Endodermal cell (in vitro differentiated cells): ENCODE results near the gene COL4A4. TPM values are rescaled to one million over a fixed set of nuclear protein-coding genes. Genes with fewer than 3 reads are reported as not detected.

ENCODE experiments used
- DNase-seq: peaks from one replicate; pipeline ENCODE4 v3.0.0-alpha.2; 2017
- H3K27ac ChIP-seq: 2 replicates; pipeline ENCODE4 v1.5.1; 2013; ENCODE audit warnings: mild to moderate bottlenecking, low read depth, low read length, moderate library complexity
- H3K27me3 ChIP-seq: 2 replicates; pipeline ENCODE4 v1.6.1; 2013; ENCODE audit warnings: mild to moderate bottlenecking, low read length, moderate library complexity; ENCODE audit not compliant: insufficient read depth, control insufficient read depth, poor library complexity, severe bottlenecking
- H3K36me3 ChIP-seq: 2 replicates; pipeline ENCODE4 v1.7.0; 2013; ENCODE audit warnings: mild to moderate bottlenecking, low read length, moderate library complexity; ENCODE audit not compliant: control insufficient read depth, insufficient read depth
- H3K4me1 ChIP-seq: one replicate; pipeline ENCODE4 v1.7.0; 2013; ENCODE audit warnings: low read length; ENCODE audit not compliant: control insufficient read depth, insufficient read depth
- H3K4me3 ChIP-seq: 2 replicates; pipeline ENCODE4 v1.5.1; 2013; ENCODE audit warnings: mild to moderate bottlenecking, low read length, moderate library complexity
- H3K9ac ChIP-seq: 2 replicates; pipeline ENCODE4 v1.6.1; 2013; ENCODE audit warnings: mild to moderate bottlenecking, low read length, moderate library complexity; ENCODE audit not compliant: poor library complexity, severe bottlenecking; ENCODE audit errors: extremely low read depth
- H3K9me3 ChIP-seq: 2 replicates; pipeline ENCODE4 v1.6.1; 2013; ENCODE audit warnings: mild to moderate bottlenecking, low read length, moderate library complexity; ENCODE audit not compliant: control insufficient read depth
- H3K27ac Mint-ChIP-seq: 2 replicates; pipeline ENCODE4 v1.8.0; 2020; ENCODE audit warnings: mixed read lengths
- H3K27me3 Mint-ChIP-seq: 2 replicates; pipeline ENCODE4 v1.8.0; 2021; ENCODE audit warnings: mild to moderate bottlenecking, mixed read lengths; ENCODE audit not compliant: insufficient read depth
- H3K36me3 Mint-ChIP-seq: 2 replicates; pipeline ENCODE4 v1.8.0; 2020; ENCODE audit warnings: low read depth, mixed read lengths
- H3K4me1 Mint-ChIP-seq: 2 replicates; pipeline ENCODE4 v1.8.0; 2020; ENCODE audit warnings: mixed read lengths
- H3K4me3 Mint-ChIP-seq: 2 replicates; pipeline ENCODE4 v1.8.0; 2020; ENCODE audit warnings: mild to moderate bottlenecking, moderate library complexity, mixed read lengths
- H3K9me3 Mint-ChIP-seq: 2 replicates; pipeline ENCODE4 v1.8.0; 2020; ENCODE audit warnings: mild to moderate bottlenecking, mixed read lengths
- CTCF ChIP-seq: fragments of 200-600 bp; sonication (generic); conservative IDR thresholded peaks from 2 replicates; pipeline ENCODE4 v1.5.0; 2021; ENCODE audit warnings: antibody characterized with exemption, mild to moderate bottlenecking
- WGBS, 2 experiments: methylation state at CpG; one replicate each; pipeline versions ENCODE4 v1.1.5 to v1.1.7; 2013; ENCODE audit warnings: missing lambda C conversion rate in 2 of 2, mixed read lengths in 1 of 2; ENCODE audit not compliant: insufficient coverage in 1 of 2, insufficient read length in 1 of 2; 5-methylcytosine and 5-hydroxymethylcytosine counted together
- total RNA-seq, 2 donors: library from RNA; stranded (reverse); fragmentation: NEBNext Ultra II Directional in 1 of 2; extraction: Animal tissue kit (Norgen Biotek cat#: 25700) in 1 of 2; gene quantifications; 2 replicates in 1 of 2; 3 replicates in 1 of 2; pipeline ENCODE4 v1.2.1, GENCODE V29; 2021

The COL4A4 gene
- total RNA-seq, 2 donors from 2014 or later = 2.2 to 2.9 TPM

- Mint-ChIP-seq H3K27me3 (no peaks in the 10 kb centered on the region), H3K4me3 (no peak overlapping the region), H3K9me3 (peaks cover 5% of the 10 kb centered on the region), H3K4me1 (peaks cover under 1% of the 10 kb centered on the region), H3K27ac (no peak overlapping the region), H3K36me3 (peaks cover 15% of the 10 kb centered on the region)
- no peaks in the 10 kb centered on the region for H3K9me3 ChIP-seq
- no peak for DNase-seq
- H3K9ac ChIP-seq = no peak overlapping the region
- H3K36me3 ChIP-seq = no peaks in the 10 kb centered on the region
- H3K27ac ChIP-seq = no peak overlapping the region
- no peaks in the 10 kb centered on the region for H3K27me3 ChIP-seq
- WGBS, 2 experiments = 80 to 94% methylated on average over 3 to 5 of the region's 5 CpGs
- TF ChIP-seq CTCF = no peak
- H3K4me3 ChIP-seq = no peak overlapping the region
- no peaks in the 10 kb centered on the region for H3K4me1 ChIP-seq
Observed at GRCh38 chr2:227058888-227059399, 105.1 kb downstream of the COL4A4 start.

- WGBS, 2 experiments = 97 to 100% methylated on average over 1 to 3 of the region's 3 CpGs
- no peak overlapping the region for H3K9ac ChIP-seq
- no peaks in the 10 kb centered on the region for H3K4me1 ChIP-seq
- Mint-ChIP-seq H3K4me3 (no peak overlapping the region), H3K27me3 (no peaks in the 10 kb centered on the region), H3K9me3 (peaks cover 4% of the 10 kb centered on the region), H3K27ac (no peak overlapping the region), H3K36me3 (peaks cover 18% of the 10 kb centered on the region), H3K4me1 (no peaks in the 10 kb centered on the region)
- no peaks in the 10 kb centered on the region for H3K36me3 ChIP-seq
- no peak overlapping the region for H3K4me3 ChIP-seq
- no peak for DNase-seq
- H3K27ac ChIP-seq = no peak overlapping the region
- H3K9me3 ChIP-seq = no peaks in the 10 kb centered on the region
- H3K27me3 ChIP-seq = no peaks in the 10 kb centered on the region
- TF ChIP-seq CTCF = no peak
Observed at GRCh38 chr2:227057743-227058447, 106.1 kb downstream of the COL4A4 start.

GRCh38 chr2:227057060-227057459, 106.9 kb downstream of the COL4A4 start:
- H3K4me3 Mint-ChIP-seq = no peak overlapping the region
- H3K4me1 Mint-ChIP-seq = no peaks in the 10 kb centered on the region
- no peak overlapping the region for H3K27ac ChIP-seq
- 100% methylated on average over 1 of the region's 1 CpG; no CpG with 5 or more reads in 1 of the 2 experiments for WGBS, 2 experiments
- no peak overlapping the region for H3K27ac Mint-ChIP-seq
- no peaks in the 10 kb centered on the region for H3K36me3 ChIP-seq
- TF ChIP-seq CTCF = no peak
- H3K36me3 Mint-ChIP-seq = peaks cover 26% of the 10 kb centered on the region
- no peaks in the 10 kb centered on the region for H3K27me3 Mint-ChIP-seq
- H3K9me3 ChIP-seq = no peaks in the 10 kb centered on the region
- H3K9ac ChIP-seq = no peak overlapping the region
- no peak for DNase-seq
- no peak overlapping the region for H3K4me3 ChIP-seq
- H3K27me3 ChIP-seq = no peaks in the 10 kb centered on the region
- peaks cover 4% of the 10 kb centered on the region for H3K9me3 Mint-ChIP-seq
- no peaks in the 10 kb centered on the region for H3K4me1 ChIP-seq
